Urothelium cell line (cell line): ENCODE data around the gene ORC6.

Source experiments
- DNase-seq: peaks from one replicate; pipeline ENCODE4 v3.0.0; 2011; ENCODE audit warnings: low spot score, mixed read lengths
- FAIRE-seq: peaks from 2 replicates; lab custom pipeline; 2011; peaks lifted over from hg19 to GRCh38; lab: Jason Lieb, UNC

Gene ORC6

DNA sequence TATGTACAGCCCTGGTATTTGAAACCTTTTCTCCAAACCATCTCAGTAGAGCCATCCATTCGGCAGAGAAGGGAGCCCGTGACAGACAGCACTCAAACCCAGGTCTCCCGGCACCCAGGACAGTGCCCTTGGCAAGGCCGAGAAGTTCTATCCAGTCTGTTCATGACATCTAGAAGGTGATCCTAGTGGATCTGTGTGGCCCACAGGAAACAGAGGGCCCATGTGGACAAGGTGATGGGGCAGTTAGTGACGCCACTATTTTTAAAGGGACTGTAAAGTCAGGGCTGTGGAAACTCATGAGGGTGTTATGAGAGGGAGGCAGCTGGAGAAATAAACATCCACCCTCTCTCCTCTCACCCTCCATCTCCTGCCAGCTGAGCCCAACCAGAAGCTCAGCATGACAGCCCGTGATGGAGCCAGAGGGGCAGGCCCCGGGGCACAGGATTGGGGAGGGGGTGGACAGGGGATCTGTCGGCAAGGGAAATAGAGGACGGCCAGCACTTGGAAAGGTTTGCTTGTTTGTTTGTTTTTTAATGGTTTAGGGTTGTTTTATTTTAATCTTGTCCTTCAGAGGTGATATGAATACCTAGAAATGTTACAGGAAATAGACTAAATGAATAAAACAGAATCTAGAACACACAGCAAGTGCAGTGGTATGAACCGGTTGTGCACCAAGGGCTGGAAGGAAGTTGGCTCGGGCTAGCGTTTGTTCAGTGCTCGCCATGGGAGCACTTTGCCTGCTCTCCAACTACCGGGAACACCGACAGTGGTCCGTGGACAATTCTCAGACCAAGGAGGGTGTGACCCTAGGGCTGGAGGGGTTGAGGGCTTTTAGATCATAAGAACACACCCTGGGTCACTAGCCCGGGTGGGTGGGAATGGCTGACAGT is 41.6 kb downstream of the ORC6 start:
- FAIRE-seq (no peak), DNase-seq (no peak)

DNA sequence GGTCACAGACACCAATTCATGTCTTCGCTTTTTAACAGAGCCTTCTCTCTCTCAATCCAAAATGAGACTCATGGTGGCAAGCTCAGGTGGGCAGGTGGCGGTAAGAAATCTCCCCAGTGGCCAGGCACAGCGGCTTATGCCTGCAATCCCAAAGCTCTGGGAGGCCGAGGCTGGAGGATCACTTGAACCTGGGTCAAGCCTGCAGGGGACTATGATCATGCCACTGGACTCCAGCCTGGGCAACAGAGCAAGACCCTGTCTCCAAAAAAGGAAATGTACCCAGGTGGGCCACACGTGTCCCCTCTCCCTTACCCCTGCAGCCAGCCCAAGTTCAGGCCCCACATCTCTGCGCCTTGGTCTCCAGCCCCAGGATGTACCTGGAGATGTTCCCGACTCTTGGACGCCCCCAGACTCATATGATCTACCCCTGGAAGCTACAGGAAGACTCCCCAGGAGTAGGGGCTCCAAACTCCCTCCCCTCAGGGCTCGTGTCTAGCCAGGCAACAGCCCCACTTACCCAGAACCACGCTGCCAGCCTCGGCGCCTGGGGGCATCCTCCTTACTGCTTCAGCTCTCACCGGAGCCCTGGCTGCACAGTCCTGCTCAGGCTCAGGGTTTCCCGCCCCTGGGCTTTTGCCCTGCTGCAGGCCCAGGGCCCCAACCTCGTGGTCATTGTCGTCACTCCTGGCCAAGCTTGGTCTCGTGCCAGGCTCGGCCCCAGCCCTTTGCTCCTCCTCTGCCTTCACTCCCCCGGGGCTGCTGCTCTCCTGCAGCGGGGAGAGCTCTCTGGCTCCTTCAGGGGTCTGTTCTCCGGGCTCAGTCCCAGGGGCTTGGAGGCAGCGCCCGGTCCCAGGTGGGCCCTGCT is 42.5 kb downstream of the ORC6 start:
- FAIRE-seq (no peak), DNase-seq (no peak)

DNA sequence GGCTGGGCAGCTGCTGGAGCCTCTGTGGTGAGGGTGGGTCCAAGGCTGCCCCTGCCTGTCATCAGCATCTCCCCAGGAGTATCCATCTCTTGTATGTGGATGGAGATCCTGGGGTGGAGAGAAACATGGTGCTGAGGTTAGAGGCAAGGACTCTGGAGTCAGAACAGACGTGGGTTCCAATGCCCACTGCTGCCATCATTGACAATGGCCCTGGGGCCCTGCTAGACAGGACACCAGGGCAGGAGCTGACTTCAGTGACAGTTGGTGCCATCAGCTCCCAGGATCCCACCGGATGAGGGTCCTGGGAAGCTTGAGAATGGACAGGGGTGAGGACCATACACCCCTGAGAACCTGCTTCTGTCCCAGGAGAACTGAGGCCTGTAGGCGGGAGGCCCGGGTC is 43.1 kb downstream of the ORC6 start:
- DNase-seq (no peak), FAIRE-seq (no peak)

DNA sequence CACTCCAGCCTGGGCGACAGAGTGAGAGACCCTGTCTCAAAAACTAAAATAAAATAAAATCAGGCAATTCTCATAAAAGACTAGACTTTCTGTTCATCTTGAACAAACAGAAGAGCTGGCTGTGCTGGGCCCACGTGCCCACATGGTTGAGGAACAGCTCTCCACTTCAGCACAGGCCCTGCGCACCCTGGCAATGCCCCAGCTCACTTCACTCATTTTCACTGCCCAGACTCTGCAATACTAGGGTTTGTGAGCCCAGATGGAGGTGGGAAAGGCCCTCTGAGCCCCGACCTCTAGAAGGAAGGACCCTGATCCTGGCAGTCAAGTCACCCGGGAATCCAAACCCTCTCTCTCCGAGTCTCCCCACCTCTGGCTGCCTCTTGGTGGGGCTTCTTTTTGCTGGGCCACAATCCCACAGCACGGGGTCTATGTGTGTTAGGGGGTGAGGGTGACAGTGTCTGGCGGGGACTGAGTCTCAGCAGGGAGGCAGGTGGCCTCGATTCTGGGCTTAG is 43.9 kb downstream of the ORC6 start:
- FAIRE-seq (no peak), DNase-seq (no peak)

DNA sequence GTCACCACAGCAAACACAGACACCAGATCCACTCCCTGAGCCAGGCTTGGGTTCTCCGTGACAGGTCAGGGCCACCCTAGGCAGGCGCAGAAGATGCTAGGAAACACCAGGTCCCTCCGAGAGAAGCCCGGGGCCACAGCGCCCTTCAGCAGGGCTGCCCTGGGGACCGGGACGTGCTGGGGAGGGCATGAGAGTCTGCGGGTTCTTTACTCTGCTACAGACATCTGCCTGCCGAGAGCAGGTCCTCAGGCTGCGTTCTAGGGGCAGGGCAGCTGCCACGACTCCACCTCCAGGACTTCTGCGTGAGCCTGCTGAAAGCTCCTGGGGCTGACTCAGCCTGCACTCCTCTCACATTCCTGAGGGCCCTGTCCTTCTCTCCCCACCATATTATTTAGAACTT is 47.2 kb downstream of the ORC6 start:
- no peak for FAIRE-seq

DNA sequence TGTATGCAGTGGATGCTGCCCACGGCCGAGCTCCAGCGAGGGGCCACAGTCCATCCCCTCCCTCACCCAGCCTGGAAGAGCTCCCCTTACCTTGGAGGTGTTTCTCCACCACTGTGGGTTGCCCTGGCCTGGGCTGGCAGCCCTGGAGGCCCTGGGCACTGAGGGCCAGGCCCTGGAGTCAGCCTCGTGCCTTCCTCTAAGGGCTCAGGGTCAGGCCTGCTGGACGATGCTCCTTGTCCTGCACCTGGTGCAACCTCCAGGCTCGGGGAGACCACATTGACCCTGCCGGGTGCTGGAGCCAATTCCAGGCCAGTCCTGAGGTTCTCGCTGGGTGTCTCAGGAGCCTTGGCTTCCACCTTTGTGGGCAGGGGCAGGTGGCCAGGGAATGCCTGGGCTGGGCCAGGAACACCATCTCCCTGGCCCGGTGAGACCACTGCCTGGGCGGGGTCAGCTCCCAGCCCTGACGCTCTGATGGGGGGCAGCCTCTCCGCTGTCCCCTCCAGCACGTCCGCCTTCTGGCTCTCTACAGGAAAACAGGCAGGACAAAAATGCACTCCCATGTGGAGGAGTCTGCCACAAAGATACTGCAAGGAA is 48.3 kb downstream of the ORC6 start:
- FAIRE-seq (no peak), DNase-seq (no peak)

More for the DNA sequence above, 47.2 kb downstream of the ORC6 start:
- DNase-seq: peak; percentile 38

DNA sequence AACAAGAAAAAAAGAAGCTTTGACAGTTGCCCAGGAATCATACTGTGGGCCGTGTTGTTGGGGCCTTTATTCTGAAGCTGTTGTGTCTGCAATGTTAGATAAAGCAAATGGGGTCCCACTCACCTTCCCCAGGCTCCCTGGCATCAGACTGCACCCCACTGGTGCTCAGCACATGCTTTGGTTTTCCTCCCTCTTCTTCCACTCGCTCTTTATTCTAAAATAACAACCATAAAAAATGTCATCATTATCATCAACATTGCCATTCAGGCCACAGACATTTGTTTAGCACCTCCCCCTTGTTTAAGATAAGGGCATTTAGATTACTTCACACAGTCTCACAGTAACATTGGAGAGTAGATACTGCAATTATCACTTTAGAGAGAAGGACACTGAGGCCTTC is 50.5 kb downstream of the ORC6 start:
- FAIRE-seq: no peak
- no peak for DNase-seq

DNA sequence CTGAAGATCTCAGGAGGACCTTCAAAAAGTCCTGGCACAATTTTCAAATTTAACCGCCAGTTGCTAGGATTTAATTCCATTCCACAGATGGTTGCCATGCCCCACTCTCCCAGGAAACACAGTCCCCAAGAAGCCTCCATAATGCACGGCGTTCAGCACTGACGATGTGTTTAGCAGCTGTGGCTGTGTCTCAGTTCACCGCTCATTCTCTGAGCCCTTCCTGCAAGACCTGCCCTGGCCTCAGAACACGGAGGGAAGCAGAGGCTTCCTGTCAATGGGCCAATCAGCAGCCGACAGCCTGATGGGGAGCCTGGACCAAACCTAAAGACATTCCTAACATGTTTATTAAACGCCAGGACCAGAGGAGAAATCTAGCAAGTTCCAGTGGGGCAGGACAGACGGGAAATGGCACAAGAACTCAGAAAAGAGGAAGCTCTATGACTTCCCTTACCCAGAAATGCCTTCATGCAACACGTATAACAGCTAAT is 53.8 kb downstream of the ORC6 start:
- no peak for FAIRE-seq
- DNase-seq: no peak

DNA sequence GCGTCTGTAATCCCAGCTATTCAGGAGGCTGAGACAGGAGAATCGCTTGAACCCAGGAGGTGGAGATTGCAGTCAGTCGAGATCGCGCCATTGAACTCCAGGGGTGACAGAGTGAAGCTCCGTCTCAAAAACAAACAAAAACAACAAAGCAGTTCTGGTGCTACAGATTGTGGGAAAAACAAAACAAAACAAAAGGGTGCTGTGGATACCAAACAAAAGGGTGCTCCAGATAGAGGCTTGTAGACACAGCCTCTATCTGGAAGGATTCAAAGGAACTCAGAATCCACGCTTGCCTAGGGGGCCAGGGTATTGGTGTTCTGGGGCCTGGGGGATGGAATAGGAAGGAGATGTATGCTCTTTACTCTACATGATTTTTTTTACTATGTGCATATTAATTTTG is 56.2 kb downstream of the ORC6 start:
- FAIRE-seq: no peak

DNA sequence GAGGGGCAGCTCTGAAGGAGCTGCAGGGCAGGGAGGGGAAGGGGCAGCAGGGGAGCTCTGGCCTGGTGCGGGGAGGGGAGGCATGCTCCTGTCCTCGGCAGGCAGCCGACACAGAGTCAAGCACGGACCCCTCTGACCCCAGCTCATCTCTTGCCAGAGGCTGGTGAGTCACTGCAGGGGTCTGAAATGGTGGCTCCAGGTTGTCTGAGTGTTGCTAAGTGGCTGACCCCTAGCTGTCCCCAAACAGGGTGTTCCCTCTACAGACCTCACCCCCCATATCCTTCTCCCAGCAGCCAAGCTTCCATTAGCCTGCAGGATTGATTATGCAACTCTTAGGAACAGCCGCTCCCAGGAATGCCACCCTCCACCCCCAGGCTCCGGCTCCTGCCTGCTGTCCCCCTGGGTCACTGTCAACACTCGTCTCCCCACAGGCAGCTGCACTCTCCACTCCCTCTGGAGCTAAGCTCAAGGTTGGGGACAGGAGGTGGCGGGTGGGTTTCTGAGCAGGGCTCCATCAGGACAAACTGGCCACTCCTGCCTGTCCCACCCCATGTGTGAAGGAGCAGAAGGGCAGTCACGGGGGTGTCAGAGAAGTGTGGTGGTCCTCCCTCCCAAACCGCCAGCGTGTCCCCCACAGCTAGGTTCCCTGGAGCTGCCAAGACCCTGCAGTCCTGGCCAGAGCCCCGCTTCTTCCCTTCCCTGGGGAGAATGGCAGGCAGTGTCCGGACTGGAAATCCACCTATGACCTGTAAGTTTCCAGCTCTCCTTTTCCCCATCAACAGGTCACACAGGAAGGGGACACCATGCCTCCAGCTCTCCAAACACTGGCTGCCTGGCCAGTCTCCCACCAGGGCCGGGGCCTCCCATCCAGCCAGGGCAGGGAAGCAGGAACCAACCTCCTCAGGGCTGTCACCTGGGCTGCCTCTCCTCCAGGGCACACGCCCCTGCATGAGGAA is 57.6 kb downstream of the ORC6 start:
- FAIRE-seq (no peak), DNase-seq (no peak)

More for the DNA sequence above, 56.2 kb downstream of the ORC6 start:
- no peak for DNase-seq
